HepG2 (cell line): Measurements from ENCODE around the gene TXNL4A. TPM values are rescaled to one million over a fixed set of nuclear protein-coding genes. Genes with fewer than 3 reads are reported as not detected.
A peak's percentile ranks its signal among the peaks of the same experiment; 100 is the strongest.

ENCODE experiments used
- GABPB1 ChIP-seq: IDR thresholded peaks from 2 replicates; pipeline ENCODE4 v1.6.1; 2016; ENCODE audit warnings: mild to moderate bottlenecking, missing genetic modification reagents, moderate library complexity, missing compliant biosample characterization
- HOXA3 ChIP-seq: sonication (generic); formaldehyde crosslinking; IDR thresholded peaks from 2 replicates; pipeline ENCODE4 v1.5.0; 2020; ENCODE audit warnings: missing genetic modification reagents
- KLF6 ChIP-seq: IDR thresholded peaks from 2 replicates; pipeline ENCODE4 v1.8.0; 2016; ENCODE audit warnings: missing biosample characterization, missing genetic modification reagents
- MAFK ChIP-seq, 2 experiments: IDR thresholded peaks in 1 of 2; conservative IDR thresholded peaks in 1 of 2; 2 replicates each; pipeline ENCODE4 v1.6.1; 2011; ENCODE audit warnings: improper control_type of control experiment in 2 of 2, low read length in 2 of 2
- MTF2 ChIP-seq: sonication (generic); formaldehyde crosslinking; IDR thresholded peaks from 2 replicates; pipeline ENCODE4 v1.5.0; 2020; ENCODE audit warnings: missing genetic modification reagents, borderline replicate concordance
- NR1H2 ChIP-seq: sonication (generic); formaldehyde crosslinking; IDR thresholded peaks from 2 replicates; pipeline ENCODE4 v1.8.1; 2022; ENCODE audit warnings: low read depth, missing genetic modification reagents, borderline replicate concordance
- STAT5B ChIP-seq: sonication (generic); formaldehyde crosslinking; IDR thresholded peaks from 2 replicates; pipeline ENCODE4 v1.4.0; 2020; ENCODE audit warnings: missing genetic modification reagents
- TCF12 ChIP-seq, 2 experiments: fragments of 450-650 bp in 1 of 2; sonication (generic) in 1 of 2; formaldehyde crosslinking in 1 of 2; IDR thresholded peaks; 2 replicates each; pipeline versions ENCODE4 v1.6.1 to v1.8.0; 2017 to 2022; ENCODE audit warnings: antibody characterized with exemption in 1 of 2, mild to moderate bottlenecking in 1 of 2, missing genetic modification reagents in 1 of 2, moderate library complexity in 1 of 2
- TOPORS ChIP-seq: sonication (generic); formaldehyde crosslinking; IDR thresholded peaks from 2 replicates; pipeline ENCODE4 v1.8.0; 2023; ENCODE audit warnings: mild to moderate bottlenecking, missing genetic modification reagents
- XRCC5 ChIP-seq: fragments of 200-400 bp; formaldehyde crosslinking; optimal IDR thresholded peaks from 2 replicates; pipeline ENCODE3; 2017; ENCODE audit warnings: mild to moderate bottlenecking, low read length
- ZFP36 ChIP-seq: fragments of 150-350 bp; IDR thresholded peaks from 2 replicates; pipeline ENCODE4 v1.6.1; 2018; ENCODE audit warnings: borderline replicate concordance, low read length, low read depth; ENCODE audit not compliant: partially characterized antibody
- ZNF34 ChIP-seq: sonication (generic); formaldehyde crosslinking; IDR thresholded peaks from 2 replicates; pipeline ENCODE4 v1.4.0; 2020; ENCODE audit warnings: mild to moderate bottlenecking, missing genetic modification reagents, borderline replicate concordance
- ZNF496 ChIP-seq: sonication (generic); formaldehyde crosslinking; IDR thresholded peaks from 2 replicates; pipeline ENCODE4 v1.8.1; 2023; ENCODE audit warnings: mild to moderate bottlenecking, moderate library complexity, missing genetic modification reagents; ENCODE audit not compliant: insufficient replicate concordance
- ZNF543 ChIP-seq: sonication (generic); formaldehyde crosslinking; IDR thresholded peaks from 2 replicates; pipeline ENCODE4 v1.4.0; 2020; ENCODE audit warnings: mild to moderate bottlenecking, missing genetic modification reagents
- ZNF570 ChIP-seq: sonication (generic); formaldehyde crosslinking; IDR thresholded peaks from 2 replicates; pipeline ENCODE4 v1.4.0; 2020; ENCODE audit warnings: mild to moderate bottlenecking, missing genetic modification reagents, borderline replicate concordance
- ZNF605 ChIP-seq: sonication (generic); formaldehyde crosslinking; IDR thresholded peaks from 2 replicates; pipeline ENCODE4 v1.8.0; 2022; ENCODE audit warnings: mild to moderate bottlenecking, missing genetic modification reagents
- ZNF644 ChIP-seq: IDR thresholded peaks from 2 replicates; pipeline ENCODE4 v1.6.1; 2016; ENCODE audit warnings: low read depth
- ZNF746 ChIP-seq: sonication (generic); formaldehyde crosslinking; IDR thresholded peaks from 2 replicates; pipeline ENCODE4 v1.8.0; 2022; ENCODE audit warnings: mild to moderate bottlenecking, missing genetic modification reagents
- ZNF782 ChIP-seq: sonication (generic); formaldehyde crosslinking; IDR thresholded peaks from 2 replicates; pipeline ENCODE4 v1.4.0; 2020; ENCODE audit warnings: missing genetic modification reagents, mild to moderate bottlenecking, borderline replicate concordance
- polyA plus RNA-seq, 8 experiments: library from polyadenylated mRNA; depleted of rRNA in 3 of 8; stranded (reverse) in 7 of 8; unstranded in 1 of 8; fragments of >200 nt; fragmentation: Illumina TruSeq in 4 of 8; extraction: Trizol in 4 of 8; gene quantifications; 2 replicates each; pipeline versions ENCODE4 v1.2.1 to v1.2.3, GENCODE V29; 2011 to 2016; ENCODE audit warnings: low read depth in 4 of 8, missing spikeins in 1 of 8, mixed read lengths in 1 of 8; ENCODE audit not compliant: insufficient read depth in 1 of 8
- total RNA-seq, 5 experiments: library from RNA; depleted of rRNA; stranded (reverse); fragments of >200 nt; fragmentation: Illumina TruSeq; extraction: Trizol; gene quantifications; 2 replicates each; pipeline ENCODE4 v1.2.3, GENCODE V29; 2016; ENCODE audit warnings: low read depth in 1 of 5
- TF ChIP-seq, protein P1 (sequence below): sonication (generic); formaldehyde crosslinking; IDR thresholded peaks from 2 replicates; pipeline ENCODE4 v1.8.1; 2023; ENCODE audit warnings: mild to moderate bottlenecking, missing genetic modification reagents
- TF ChIP-seq, protein P2 (sequence below): sonication (generic); formaldehyde crosslinking; IDR thresholded peaks from 2 replicates; pipeline ENCODE4 v1.4.0; 2020; ENCODE audit warnings: mild to moderate bottlenecking, missing genetic modification reagents
- TF ChIP-seq, protein P3 (sequence below): sonication (generic); formaldehyde crosslinking; IDR thresholded peaks from 2 replicates; pipeline ENCODE4 v1.5.0; 2020; ENCODE audit warnings: mild to moderate bottlenecking, missing genetic modification reagents, borderline replicate concordance
- TF ChIP-seq, protein P4 (sequence below): sonication (generic); formaldehyde crosslinking; conservative IDR thresholded peaks from 2 replicates; pipeline ENCODE4 v1.8.1; 2023; ENCODE audit warnings: missing genetic modification reagents

The TXNL4A gene
- total and polyA plus RNA-seq, 2 of the 13 experiments (the other 11 are each of a cell fraction or from before 2014, with no cell fraction given): 172 to 202 TPM

DNA sequence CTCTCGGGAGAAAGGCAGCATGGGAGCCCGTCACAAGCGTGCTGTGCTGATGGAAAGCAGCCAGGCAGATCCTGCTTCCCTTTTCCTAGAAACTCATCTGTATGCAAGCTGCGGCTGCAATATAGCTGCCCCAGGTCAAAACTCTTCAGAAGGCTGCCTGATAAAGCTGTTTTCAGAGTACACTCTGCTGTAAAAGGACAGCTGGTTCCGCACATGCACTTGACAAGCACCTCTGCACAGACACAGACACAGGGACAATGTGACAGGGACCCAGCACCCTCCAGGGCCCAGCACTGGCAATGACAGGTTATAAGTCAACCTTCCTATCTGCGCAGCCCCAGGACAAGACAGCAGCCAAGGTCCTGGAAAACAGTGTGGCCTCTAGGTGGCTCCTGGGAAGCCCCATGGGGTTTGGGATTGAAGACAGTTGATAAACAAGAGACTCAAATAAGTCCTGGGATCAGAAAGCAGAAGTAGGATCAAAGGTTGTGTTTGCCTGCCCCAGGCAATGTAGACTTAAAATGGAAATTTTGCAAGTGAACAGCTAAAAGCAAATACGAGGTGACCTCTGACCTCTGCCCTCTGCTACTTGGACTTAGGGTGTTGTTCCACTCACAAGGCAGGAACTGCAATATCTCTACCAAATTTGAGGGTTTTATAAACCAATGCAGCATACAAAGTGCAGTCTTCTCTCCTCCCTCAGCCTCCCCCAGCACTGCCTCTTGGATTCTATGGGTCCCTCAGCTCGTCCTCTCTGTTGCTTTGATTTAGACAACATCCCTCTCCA lies 53.9 kb downstream of the TXNL4A start (continued):
- TF ChIP-seq, protein P1, sequence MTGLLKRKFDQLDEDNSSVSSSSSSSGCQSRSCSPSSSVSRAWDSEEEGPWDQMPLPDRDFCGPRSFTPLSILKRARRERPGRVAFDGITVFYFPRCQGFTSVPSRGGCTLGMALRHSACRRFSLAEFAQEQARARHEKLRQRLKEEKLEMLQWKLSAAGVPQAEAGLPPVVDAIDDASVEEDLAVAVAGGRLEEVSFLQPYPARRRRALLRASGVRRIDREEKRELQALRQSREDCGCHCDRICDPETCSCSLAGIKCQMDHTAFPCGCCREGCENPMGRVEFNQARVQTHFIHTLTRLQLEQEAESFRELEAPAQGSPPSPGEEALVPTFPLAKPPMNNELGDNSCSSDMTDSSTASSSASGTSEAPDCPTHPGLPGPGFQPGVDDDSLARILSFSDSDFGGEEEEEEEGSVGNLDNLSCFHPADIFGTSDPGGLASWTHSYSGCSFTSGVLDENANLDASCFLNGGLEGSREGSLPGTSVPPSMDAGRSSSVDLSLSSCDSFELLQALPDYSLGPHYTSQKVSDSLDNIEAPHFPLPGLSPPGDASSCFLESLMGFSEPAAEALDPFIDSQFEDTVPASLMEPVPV (CRISPR knock-in tag): no peak; the same call in 1 of the 2 replicates
- TF ChIP-seq ZNF34 (CRISPR knock-in tag): peak; percentile 57; the same call in 1 of the 2 replicates
- no peak for TF ChIP-seq ZNF496 (CRISPR knock-in tag)
- no peak for TF ChIP-seq ZNF570 (CRISPR knock-in tag)
- TF ChIP-seq ZFP36: peak; percentile 51
- TF ChIP-seq XRCC5: peak; percentile 94
- no peak for TF ChIP-seq MAFK (conservative IDR thresholded peaks at IDR 0.05 in 1 of 2, IDR thresholded peaks at IDR 0.05 in 1 of 2; ENCODE audit: low read length in 2 of 2)
- TF ChIP-seq NR1H2: no peak
- TF ChIP-seq TCF12 (IDR thresholded peaks at IDR 0.05): no peak
- peak; percentile 93; the same call in 1 of the 2 replicates for TF ChIP-seq TCF12 (CRISPR knock-in tag; IDR thresholded peaks at IDR 0.05)
- TF ChIP-seq ZNF746 (CRISPR knock-in tag): no peak
- TF ChIP-seq HOXA3 (CRISPR knock-in tag): peak; percentile 80; the same call in 1 of the 2 replicates
- TF ChIP-seq MTF2 (CRISPR knock-in tag): no peak
- peak; percentile 46; the same call in 1 of the 2 replicates for TF ChIP-seq TOPORS (CRISPR knock-in tag)
- no peak for TF ChIP-seq ZNF782 (CRISPR knock-in tag)
- no peak for TF ChIP-seq STAT5B (CRISPR knock-in tag)
- TF ChIP-seq KLF6 (CRISPR knock-in tag): no peak
- TF ChIP-seq GABPB1 (CRISPR knock-in tag): peak; percentile 39
- TF ChIP-seq, protein P2, sequence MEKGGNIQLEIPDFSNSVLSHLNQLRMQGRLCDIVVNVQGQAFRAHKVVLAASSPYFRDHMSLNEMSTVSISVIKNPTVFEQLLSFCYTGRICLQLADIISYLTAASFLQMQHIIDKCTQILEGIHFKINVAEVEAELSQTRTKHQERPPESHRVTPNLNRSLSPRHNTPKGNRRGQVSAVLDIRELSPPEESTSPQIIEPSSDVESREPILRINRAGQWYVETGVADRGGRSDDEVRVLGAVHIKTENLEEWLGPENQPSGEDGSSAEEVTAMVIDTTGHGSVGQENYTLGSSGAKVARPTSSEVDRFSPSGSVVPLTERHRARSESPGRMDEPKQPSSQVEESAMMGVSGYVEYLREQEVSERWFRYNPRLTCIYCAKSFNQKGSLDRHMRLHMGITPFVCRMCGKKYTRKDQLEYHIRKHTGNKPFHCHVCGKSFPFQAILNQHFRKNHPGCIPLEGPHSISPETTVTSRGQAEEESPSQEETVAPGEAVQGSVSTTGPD: no peak
- TF ChIP-seq, protein P3, sequence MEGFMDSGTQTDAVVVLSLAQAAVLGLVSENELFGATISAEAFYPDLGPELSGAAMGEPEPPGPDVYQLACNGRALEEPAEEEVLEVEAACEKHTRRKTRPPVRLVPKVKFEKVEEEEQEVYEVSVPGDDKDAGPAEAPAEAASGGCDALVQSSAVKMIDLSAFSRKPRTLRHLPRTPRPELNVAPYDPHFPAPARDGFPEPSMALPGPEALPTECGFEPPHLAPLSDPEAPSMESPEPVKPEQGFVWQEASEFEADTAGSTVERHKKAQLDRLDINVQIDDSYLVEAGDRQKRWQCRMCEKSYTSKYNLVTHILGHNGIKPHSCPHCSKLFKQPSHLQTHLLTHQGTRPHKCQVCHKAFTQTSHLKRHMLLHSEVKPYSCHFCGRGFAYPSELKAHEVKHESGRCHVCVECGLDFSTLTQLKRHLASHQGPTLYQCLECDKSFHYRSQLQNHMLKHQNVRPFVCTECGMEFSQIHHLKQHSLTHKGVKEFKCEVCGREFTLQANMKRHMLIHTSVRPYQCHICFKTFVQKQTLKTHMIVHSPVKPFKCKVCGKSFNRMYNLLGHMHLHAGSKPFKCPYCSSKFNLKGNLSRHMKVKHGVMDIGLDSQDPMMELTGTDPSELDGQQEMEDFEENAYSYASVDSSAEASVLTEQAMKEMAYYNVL (CRISPR knock-in tag): peak; percentile 86; the same call in 1 of the 2 replicates
- TF ChIP-seq ZNF605: peak; percentile 90
- 0 out of 2 replicates have a peak, but pooled peaks have one; percentile 30 for TF ChIP-seq ZNF543
- TF ChIP-seq ZNF644: peak; percentile 68; the same call in 1 of the 2 replicates
- TF ChIP-seq, protein P4, sequence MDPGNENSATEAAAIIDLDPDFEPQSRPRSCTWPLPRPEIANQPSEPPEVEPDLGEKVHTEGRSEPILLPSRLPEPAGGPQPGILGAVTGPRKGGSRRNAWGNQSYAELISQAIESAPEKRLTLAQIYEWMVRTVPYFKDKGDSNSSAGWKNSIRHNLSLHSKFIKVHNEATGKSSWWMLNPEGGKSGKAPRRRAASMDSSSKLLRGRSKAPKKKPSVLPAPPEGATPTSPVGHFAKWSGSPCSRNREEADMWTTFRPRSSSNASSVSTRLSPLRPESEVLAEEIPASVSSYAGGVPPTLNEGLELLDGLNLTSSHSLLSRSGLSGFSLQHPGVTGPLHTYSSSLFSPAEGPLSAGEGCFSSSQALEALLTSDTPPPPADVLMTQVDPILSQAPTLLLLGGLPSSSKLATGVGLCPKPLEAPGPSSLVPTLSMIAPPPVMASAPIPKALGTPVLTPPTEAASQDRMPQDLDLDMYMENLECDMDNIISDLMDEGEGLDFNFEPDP: no peak
